Mesendoderm (in vitro differentiated cells): Measurements from ENCODE around the gene SAPCD1.

Source experiments
- DNase-seq: peaks from one replicate; pipeline ENCODE4 v3.0.0; 2013
- H2AK5ac ChIP-seq: 2 replicates; pipeline ENCODE4 v1.6.1; 2013; ENCODE audit warnings: low read length, inconsistent platforms
- H2BK120ac ChIP-seq: 2 replicates; pipeline ENCODE4 v1.6.1; 2013; ENCODE audit warnings: low read depth, mild to moderate bottlenecking, low read length, moderate library complexity, mixed read lengths
- H2BK15ac ChIP-seq: replicated peaks from 2 replicates; pipeline ENCODE4 v1.6.1; 2013; ENCODE audit warnings: low read depth, mild to moderate bottlenecking, moderate library complexity
- H2BK5ac ChIP-seq: 2 replicates; pipeline ENCODE4 v1.6.1; 2013; ENCODE audit warnings: low read length, inconsistent platforms
- H3K18ac ChIP-seq: 2 replicates; pipeline ENCODE4 v1.6.1; 2013; ENCODE audit warnings: mild to moderate bottlenecking, low read length, mixed read lengths
- H3K23ac ChIP-seq: one replicate; pipeline ENCODE4 v1.6.1; 2013; ENCODE audit warnings: low read length
- H3K27ac ChIP-seq: 2 replicates; pipeline ENCODE4 v1.5.1; 2013; ENCODE audit warnings: low read depth, mild to moderate bottlenecking, inconsistent platforms, low read length, moderate library complexity
- H3K27me3 ChIP-seq: 2 replicates; pipeline ENCODE4 v1.6.1; 2013; ENCODE audit warnings: low read length, control low read depth, mild to moderate bottlenecking, inconsistent platforms; ENCODE audit not compliant: insufficient read depth, poor library complexity
- H3K36me3 ChIP-seq: 2 replicates; pipeline ENCODE4 v1.6.1; 2013; ENCODE audit warnings: low read length, inconsistent platforms; ENCODE audit not compliant: control insufficient read depth, insufficient read depth
- H3K4ac ChIP-seq: one replicate; pipeline ENCODE4 v1.6.1; 2013; ENCODE audit warnings: low read depth, mild to moderate bottlenecking, low read length, moderate library complexity
- H3K4me1 ChIP-seq: 2 replicates; pipeline ENCODE4 v1.6.1; 2013; ENCODE audit warnings: low read depth, low read length, inconsistent platforms; ENCODE audit not compliant: control insufficient read depth
- H3K4me2 ChIP-seq: 2 replicates; pipeline ENCODE4 v1.6.1; 2013; ENCODE audit warnings: low read length
- H3K4me3 ChIP-seq: 2 replicates; pipeline ENCODE4 v1.5.1; 2013; ENCODE audit warnings: mild to moderate bottlenecking, low read length
- H3K56ac ChIP-seq: one replicate; pipeline ENCODE4 v1.6.1; 2013; ENCODE audit warnings: low read length
- H3K79me1 ChIP-seq: 2 replicates; pipeline ENCODE4 v1.6.1; 2013; ENCODE audit warnings: low read length, inconsistent platforms
- H3K79me2 ChIP-seq: 2 replicates; pipeline ENCODE4 v1.6.1; 2013; ENCODE audit warnings: mild to moderate bottlenecking, low read length; ENCODE audit not compliant: control insufficient read depth, insufficient read depth
- H3K9ac ChIP-seq: 2 replicates; pipeline ENCODE4 v1.6.1; 2013; ENCODE audit warnings: low read length, inconsistent platforms
- H4K5ac ChIP-seq: one replicate; pipeline ENCODE4 v1.6.1; 2013; ENCODE audit warnings: low read length
- H4K8ac ChIP-seq: one replicate; pipeline ENCODE4 v1.6.1; 2013; ENCODE audit warnings: low read depth, mild to moderate bottlenecking, control low read depth, low read length, moderate library complexity
- WGBS: extraction: QIAGEN DNeasy Blood & Tissue Kit; methylation state at CpG from one replicate; pipeline ENCODE4 v1.1.7; 2013; ENCODE audit warnings: low lambda C conversion rate, missing lambda C conversion rate; ENCODE audit not compliant: insufficient coverage; ENCODE audit errors: extremely low coverage; 5-methylcytosine and 5-hydroxymethylcytosine counted together

SAPCD1 gene

DNA sequence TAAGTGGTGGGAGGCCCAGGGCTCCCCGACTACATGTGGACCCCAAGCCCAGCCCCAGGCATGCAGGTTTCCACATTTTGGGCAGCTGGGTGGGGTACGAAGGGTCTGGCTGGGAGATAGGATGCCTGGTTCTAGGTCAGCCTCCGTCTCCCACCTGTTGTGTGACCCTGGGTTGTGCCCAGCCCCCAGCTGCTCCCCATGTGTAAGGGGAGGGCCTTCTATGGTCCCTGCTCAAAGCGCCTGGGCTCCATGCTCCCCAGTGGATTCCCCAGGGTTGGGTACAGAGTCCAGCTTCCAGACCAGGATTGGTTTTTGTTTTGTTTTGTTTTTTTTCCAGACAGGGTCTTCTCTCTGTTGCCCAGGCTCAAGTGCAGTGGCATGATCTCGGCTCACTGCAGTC lies 15.7 kb downstream of the SAPCD1 start:
- H3K23ac ChIP-seq = no peak overlapping the region
- H3K79me2 ChIP-seq = no peaks in the 10 kb centered on the region
- no peaks in the 10 kb centered on the region for H3K79me1 ChIP-seq
- DNase-seq = no peak
- no peak overlapping the region for H2BK5ac ChIP-seq
- no peak overlapping the region for H3K4ac ChIP-seq
- no peak overlapping the region for H2BK120ac ChIP-seq
- H3K18ac ChIP-seq = no peak overlapping the region
- no peak overlapping the region for H3K4me2 ChIP-seq
- no peak overlapping the region for H4K8ac ChIP-seq
- no peak overlapping the region for H3K27ac ChIP-seq
- H3K56ac ChIP-seq = no peak overlapping the region
- no peak overlapping the region for H2BK15ac ChIP-seq
- no peak overlapping the region for H2AK5ac ChIP-seq
- no peak overlapping the region for H4K5ac ChIP-seq
- H3K36me3 ChIP-seq = peaks cover 14% of the 10 kb centered on the region
- no peaks in the 10 kb centered on the region for H3K4me1 ChIP-seq
- WGBS = no CpG with 5 or more reads among the region's 5 CpGs
- H3K4me3 ChIP-seq = no peak overlapping the region
- no peak overlapping the region for H3K9ac ChIP-seq
- H3K27me3 ChIP-seq = no peaks in the 10 kb centered on the region

DNA sequence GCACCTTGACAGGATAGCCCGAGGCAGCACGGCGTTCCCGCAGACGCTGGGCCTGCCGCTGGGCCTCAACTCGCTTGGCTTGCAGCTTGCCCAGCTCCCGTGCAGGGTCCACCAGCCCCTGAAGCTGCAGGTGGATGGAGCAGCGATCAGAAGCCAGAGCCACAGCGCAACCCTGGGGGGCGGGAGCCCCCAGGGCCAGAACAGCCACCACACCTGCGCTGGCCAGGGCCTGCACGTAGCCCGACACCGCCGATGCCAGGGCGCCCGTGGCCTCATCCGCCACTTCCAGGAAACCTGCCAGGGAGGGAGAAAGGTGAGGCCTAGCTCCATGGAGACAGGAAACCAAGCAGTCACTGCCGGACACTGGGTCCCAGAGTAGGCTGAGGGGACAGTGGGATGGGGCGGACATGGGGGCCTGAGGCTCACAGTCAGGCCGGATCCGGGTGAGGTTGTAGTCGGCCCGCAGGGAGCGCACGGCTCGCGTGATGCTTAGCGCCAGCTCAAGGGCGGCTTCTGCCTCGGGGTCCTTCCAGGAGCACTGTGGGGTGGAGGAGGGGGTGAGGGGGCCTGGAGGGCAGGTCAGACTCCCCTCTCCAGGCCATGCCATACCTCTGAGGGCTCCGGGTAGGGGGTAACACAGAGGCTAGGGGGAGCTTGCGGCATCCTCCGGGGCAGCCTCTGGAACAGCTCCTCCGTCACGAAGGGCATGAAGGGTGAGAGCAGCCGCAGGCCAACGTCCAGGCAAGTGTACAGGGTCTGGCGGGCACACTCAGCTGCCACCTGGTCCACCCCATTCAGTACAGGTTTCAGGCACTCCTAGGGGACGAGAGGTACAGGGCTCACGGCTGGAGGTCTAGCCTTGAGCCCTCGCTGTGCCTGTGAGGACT lies 16.8 kb downstream of the SAPCD1 start:
- Histone ChIP-seq H3K4me3 (no peak overlapping the region), H2BK5ac (no peak overlapping the region), H2BK15ac (no peak overlapping the region), H3K18ac (no peak overlapping the region), H3K4me2 (no peak overlapping the region), H3K4ac (no peak overlapping the region), H3K27me3 (no peaks in the 10 kb centered on the region), H3K36me3 (peaks cover 14% of the 10 kb centered on the region), H4K8ac (no peak overlapping the region), H3K27ac (no peak overlapping the region), H3K79me2 (no peaks in the 10 kb centered on the region), H3K4me1 (no peaks in the 10 kb centered on the region), H3K79me1 (no peaks in the 10 kb centered on the region), H2BK120ac (no peak overlapping the region), H3K23ac (no peak overlapping the region), H3K56ac (no peak overlapping the region), H3K9ac (no peak overlapping the region), H4K5ac (no peak overlapping the region), H2AK5ac (no peak overlapping the region)
- WGBS = no CpG with 5 or more reads among the region's 43 CpGs
- DNase-seq = no peak

- H2BK15ac ChIP-seq = no peak overlapping the region
- H3K56ac ChIP-seq = no peak overlapping the region
- H3K9ac ChIP-seq = no peak overlapping the region
- H3K4me3 ChIP-seq = no peak overlapping the region
- H3K4me2 ChIP-seq = no peak overlapping the region
- no peak overlapping the region for H4K8ac ChIP-seq
- H3K27ac ChIP-seq = no peak overlapping the region
- no peak overlapping the region for H3K4ac ChIP-seq
- H3K23ac ChIP-seq = no peak overlapping the region
- no peak overlapping the region for H3K18ac ChIP-seq
- DNase-seq = no peak
- H2BK5ac ChIP-seq = no peak overlapping the region
- H3K27me3 ChIP-seq = no peaks in the 10 kb centered on the region
- H4K5ac ChIP-seq = no peak overlapping the region
- H2BK120ac ChIP-seq = no peak overlapping the region
- no peaks in the 10 kb centered on the region for H3K79me1 ChIP-seq
- peaks cover 16% of the 10 kb centered on the region for H3K36me3 ChIP-seq
- H3K4me1 ChIP-seq = no peaks in the 10 kb centered on the region
- no peak overlapping the region for H2AK5ac ChIP-seq
- no CpG with 5 or more reads among the region's 10 CpGs for WGBS
- no peaks in the 10 kb centered on the region for H3K79me2 ChIP-seq
These were observed 17.5 kb downstream of the SAPCD1 start for GRCh38 chr6:31779908-31780307.

GRCh38 chr6:31780507-31781243 lies 18.2 kb downstream of the SAPCD1 start:
- Histone ChIP-seq H4K8ac (no peak overlapping the region), H2BK15ac (no peak overlapping the region), H2BK5ac (no peak overlapping the region), H3K27me3 (no peaks in the 10 kb centered on the region), H3K79me1 (no peaks in the 10 kb centered on the region), H3K4ac (no peak overlapping the region), H3K27ac (no peak overlapping the region), H3K4me3 (no peak overlapping the region), H3K4me2 (no peak overlapping the region), H3K4me1 (no peaks in the 10 kb centered on the region), H2BK120ac (no peak overlapping the region), H3K56ac (no peak overlapping the region), H3K18ac (no peak overlapping the region), H4K5ac (no peak overlapping the region), H3K79me2 (no peaks in the 10 kb centered on the region), H3K9ac (no peak overlapping the region), H3K36me3 (peaks cover 18% of the 10 kb centered on the region), H2AK5ac (no peak overlapping the region), H3K23ac (no peak overlapping the region)
- no CpG with 5 or more reads among the region's 20 CpGs for WGBS
- DNase-seq = no peak

DNA sequence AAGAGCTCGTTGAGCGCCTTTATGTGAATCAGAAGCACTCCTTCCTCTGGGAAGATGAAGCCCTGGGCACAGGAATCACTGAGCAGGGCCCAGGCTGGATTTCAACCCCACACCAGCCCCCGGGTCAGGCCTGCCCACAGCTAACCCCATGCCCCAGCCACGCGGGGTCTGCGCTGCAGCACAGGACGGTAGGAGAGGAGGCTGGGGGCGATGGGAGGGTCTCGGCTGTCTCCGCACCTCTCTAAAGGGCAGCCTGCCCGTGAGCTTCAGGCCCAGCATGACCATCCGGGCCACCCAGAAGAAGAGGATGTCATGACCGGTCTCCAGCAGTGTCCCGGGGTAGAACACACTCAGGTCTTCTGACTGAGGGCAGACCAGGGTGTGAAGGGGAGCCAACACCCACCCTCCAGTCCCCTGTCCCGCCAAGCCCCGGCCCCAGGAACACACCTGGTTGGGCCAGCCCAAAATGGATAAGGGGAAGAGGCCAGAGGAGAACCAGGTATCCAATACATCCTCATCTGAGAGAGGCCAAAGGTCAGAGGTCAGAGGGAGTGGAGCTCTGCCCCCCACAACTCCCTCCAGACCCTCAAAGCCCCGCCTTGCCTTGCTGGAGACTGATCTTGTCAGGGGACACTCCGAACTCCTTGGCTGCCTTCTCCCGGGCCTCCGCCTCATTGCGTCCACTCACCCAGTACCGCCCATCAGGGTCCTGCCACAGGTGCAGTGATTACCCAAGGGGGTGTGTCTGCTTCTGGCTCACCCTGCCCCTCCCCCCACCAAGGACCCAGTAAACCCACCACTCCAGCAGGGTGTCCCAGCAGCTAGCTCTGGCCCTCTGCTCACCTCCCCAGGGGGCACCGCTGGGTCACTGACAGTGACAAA lies 19.0 kb downstream of the SAPCD1 start:
- no peaks in the 10 kb centered on the region for H3K79me2 ChIP-seq
- no peak overlapping the region for H3K4me2 ChIP-seq
- H3K23ac ChIP-seq = no peak overlapping the region
- no peak overlapping the region for H2BK15ac ChIP-seq
- H3K9ac ChIP-seq = no peak overlapping the region
- peaks cover 18% of the 10 kb centered on the region for H3K36me3 ChIP-seq
- H2BK120ac ChIP-seq = no peak overlapping the region
- no peak overlapping the region for H4K5ac ChIP-seq
- DNase-seq = no peak
- no peak overlapping the region for H3K56ac ChIP-seq
- no peak overlapping the region for H4K8ac ChIP-seq
- H3K79me1 ChIP-seq = no peaks in the 10 kb centered on the region
- H3K4me1 ChIP-seq = no peaks in the 10 kb centered on the region
- no peak overlapping the region for H3K4me3 ChIP-seq
- H3K4ac ChIP-seq = no peak overlapping the region
- WGBS = no CpG with 5 or more reads among the region's 23 CpGs
- no peak overlapping the region for H3K18ac ChIP-seq
- H2AK5ac ChIP-seq = no peak overlapping the region
- no peaks in the 10 kb centered on the region for H3K27me3 ChIP-seq
- H2BK5ac ChIP-seq = no peak overlapping the region
- no peak overlapping the region for H3K27ac ChIP-seq
